Measurements from ENCODE around the gene ACKR4.
"Not testable (repeated sequence)": the region's sequence is repeated elsewhere in the genome, so short reads cannot be mapped to it uniquely, and the experiment has no call there.

Gene ACKR4

DNA sequence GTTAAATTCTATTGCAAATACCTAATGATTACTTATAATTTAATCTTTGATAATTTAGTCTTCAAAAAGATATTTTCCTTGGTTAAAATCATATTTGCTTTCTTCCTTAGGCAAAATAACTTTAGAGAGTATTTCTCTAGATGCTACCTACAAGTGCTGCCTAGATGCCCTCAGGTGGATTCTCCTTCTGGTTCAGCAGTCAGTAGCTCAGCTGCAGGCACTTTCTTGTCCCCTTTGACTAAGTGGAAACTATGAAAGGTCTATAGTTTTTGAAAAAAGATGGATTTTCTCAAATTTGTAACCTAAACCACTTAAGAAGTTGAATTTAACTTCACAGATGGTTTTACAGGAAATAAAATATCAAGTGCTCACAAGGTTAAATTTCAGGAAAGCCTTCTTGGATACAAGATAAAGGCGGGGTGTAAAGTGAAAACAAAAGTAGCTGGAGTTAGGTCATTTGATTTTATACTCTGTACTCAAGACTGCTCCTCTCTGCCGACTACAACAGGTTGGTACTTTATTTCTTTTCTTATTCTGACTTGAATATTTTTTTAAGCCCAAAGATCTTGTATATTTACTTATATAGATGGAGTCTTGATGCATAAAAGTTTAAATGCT, at the start of gene ACKR4:
ACKR4 (plus strand) TSS at position 455 of the 618 bp plus-strand sequence. CDS start 3,128 bp downstream, outside the sequence.
- DNase-seq (ENCODE audit: low read depth in 2 of 2) = no peak

GRCh38 chr3:132549169-132549568, 47.9 kb upstream of the ACKR4 start:
- DNase-seq (ENCODE audit: low read depth in 2 of 2) = no peak

DNA sequence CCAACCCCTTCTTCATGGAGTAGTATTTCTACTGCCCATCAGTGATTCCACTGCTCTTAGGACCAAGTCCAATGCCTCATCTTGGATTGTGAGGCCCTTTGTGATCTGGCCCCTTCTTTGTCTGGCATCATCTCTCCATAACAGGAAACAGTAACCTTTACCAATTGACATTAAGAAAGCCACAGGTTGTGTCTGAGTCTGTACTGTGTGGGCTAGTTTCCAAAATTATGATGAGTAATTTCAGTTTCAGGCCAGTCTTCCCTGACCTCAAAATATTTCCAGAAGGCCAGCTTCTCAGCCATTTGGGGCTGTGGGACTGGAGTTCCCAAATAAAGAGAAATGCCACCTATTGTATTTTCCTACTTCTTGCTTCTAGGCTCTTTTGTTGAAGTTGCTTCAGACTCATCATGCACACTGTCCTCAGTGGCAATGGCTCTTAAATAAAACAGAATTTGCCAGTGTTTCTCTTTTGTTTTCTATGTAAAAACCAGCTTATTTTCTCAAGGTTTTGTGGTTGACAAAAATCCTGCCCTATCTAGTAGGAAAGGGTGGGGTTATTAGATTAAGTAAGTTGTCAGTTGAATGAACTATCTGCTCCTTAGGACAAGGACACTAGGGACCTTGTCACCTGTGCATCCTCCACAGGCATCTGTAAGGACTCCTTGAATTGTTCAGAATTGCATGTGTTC, 47.0 kb upstream of the ACKR4 start:
- no peak for DNase-seq (ENCODE audit: low read depth in 2 of 2)

DNA sequence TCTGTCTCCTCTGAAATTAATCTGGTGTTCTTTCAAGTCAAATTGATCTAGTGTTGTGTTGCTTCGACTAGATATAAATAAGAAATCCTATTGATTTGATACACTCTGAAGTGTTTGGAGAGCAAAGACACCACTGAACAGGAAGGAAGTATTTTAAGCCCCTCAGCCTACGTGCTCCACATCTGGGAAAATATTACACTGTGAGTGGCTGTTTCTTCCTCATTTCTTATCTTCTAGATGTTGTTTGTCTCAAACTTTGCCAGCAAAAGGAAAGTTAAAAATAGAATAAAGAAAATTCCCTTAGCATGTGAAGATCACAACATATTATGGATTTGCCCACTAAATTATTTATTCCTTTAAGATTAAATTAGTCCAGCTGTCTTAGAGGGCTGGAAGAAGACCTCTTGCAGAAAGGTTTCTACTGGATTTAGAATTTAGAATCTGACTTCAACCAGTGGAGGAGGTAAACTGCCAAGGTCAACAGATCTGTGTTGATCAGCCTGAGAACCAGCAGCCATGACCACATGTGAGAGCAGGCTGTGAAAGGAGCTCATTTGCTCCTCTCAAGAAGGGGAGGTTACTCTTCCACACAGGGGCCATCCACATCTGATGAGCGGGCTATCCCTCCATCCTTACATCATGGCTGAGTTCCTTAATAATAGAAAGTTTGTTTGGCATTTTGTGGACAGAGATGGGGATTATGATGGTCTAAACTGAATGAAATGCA, 46.3 kb upstream of the ACKR4 start:
- no peak for DNase-seq (ENCODE audit: low read depth in 2 of 2)

GRCh38 chr3:132553826-132554225, 43.2 kb upstream of the ACKR4 start:
- no peak for DNase-seq (ENCODE audit: low read depth in 2 of 2)

DNA sequence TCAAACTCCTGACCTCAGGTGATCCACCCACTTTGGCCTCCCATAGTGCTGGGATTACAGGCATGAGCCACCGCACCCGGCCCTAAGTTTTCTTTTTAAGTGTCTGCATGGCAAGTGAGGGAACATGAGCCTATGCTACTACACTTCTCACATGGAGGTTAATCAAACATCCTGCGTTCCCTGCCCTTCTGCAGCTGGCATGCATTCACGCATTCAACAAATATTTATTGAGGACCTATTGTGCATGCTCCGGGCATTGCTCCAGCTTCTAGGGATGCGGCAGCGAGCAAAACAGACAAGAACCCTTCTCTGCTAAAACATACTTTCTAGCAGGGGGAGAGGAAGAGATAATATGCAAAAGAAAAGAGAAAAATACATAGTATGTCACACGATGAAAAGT, 42.6 kb upstream of the ACKR4 start:
- no peak for DNase-seq (ENCODE audit: low read depth in 2 of 2)

DNA sequence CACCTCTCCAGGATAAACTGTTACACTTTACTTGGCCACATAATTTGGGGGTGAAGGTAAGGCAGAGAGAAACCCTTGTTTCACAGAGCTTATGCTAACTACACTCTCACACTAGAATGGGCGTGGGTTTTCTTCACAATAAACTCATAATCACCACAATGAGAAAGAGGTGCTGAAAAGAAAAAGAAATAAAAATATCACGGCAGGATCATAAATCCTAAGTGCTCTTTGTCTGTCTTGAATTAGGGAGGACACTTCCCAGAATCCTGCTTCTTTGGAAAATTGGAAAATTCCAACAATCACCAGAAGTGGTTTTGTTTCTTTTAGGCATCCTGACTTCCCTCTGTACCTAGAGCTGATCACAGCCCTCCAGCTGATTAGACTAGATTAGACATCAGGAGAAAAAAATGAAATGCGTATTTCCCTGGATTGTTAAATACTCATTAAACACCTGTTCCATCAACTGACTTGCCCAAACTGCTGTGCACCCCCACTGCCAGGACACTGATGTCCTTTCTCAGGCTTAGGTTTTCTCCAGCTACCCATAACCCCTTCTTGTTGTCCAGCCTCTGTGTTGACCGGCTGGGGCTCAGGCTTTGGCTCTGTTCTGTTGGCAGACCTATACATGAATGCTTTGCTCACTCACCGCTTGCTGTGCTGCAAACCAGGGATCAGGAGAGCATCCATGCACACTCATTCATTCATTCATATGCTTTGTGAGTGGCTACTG, 41.6 kb upstream of the ACKR4 start:
- DNase-seq (ENCODE audit: low read depth in 2 of 2) = no peak

GRCh38 chr3:132556036-132556386, 41.1 kb upstream of the ACKR4 start:
- DNase-seq (ENCODE audit: low read depth in 2 of 2) = not testable (repeated sequence)

- DNase-seq (ENCODE audit: low read depth in 2 of 2) = no peak
Observed at GRCh38 chr3:132556508-132557159, 40.4 kb upstream of the ACKR4 start.

DNA sequence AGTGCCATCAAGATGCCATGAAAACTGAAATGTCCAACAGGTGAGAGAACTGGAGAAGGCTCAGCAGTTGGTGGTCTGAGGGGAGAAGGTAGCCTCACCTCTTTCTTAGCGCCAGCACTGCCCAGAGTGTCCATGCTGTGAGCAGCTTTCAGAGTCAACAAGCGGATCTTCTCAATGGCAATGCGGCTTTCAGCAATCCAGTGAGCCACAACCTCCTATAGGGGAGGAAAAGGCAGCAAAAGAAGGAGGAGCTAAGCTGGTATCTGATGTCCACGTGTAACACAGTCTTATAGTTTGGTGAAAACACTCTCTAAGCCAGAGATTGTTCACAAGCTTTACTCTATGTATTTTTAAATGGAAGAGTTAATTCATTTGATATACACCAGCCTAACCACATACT, 36.1 kb upstream of the ACKR4 start:
- no peak for DNase-seq (ENCODE audit: low read depth in 2 of 2)

DNA sequence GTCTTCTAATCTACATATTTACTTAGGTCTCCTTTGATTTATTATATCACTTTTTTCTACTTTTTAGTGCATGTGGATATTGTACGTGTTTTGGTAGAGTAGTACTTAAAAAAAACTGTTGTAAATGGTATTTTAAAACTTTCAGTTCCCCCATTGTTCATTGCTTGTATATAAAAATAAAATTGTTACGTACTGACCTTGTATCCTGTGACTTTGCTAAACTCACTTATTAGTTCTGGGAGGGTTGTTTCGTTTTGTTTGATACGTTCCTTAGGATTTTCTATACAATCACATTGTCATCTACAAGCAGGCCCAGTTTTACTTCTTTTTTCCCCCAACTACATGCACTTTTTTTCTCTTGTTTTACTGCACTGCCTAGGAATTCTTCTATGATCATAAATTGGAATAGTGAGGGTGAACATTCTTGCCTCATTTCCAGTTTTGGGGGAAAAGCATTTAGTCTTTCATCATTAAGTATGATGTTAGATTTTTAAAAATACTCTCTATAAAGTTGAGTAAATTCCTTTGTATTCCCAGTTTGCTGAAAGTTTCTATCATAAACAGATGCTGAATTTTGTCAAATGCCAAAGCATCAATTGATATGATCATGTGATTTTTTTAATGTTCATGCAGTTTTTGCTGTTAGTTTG, 33.5 kb upstream of the ACKR4 start:
- DNase-seq (ENCODE audit: low read depth in 2 of 2) = peak in 1 of 2 experiments; percentile 39

DNA sequence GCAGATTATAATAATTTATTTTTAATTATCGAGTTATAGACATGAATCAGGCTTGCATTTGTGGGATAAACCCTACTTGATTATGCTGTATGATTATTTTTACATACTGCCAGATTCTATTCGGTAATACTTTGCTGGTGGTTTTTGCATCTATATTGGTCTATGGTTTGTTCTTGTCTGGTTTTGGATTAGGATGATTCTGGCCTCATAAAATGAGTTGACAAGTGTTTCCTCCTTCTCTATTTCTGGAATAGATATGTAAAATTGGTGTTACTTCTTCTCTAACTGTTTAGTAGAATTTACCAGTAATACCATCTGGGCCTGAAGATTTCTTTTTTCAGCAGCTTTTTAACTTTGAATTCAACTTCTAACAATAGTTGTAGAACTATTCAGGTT, 33.0 kb upstream of the ACKR4 start:
- no peak for DNase-seq (ENCODE audit: low read depth in 2 of 2)

DNA sequence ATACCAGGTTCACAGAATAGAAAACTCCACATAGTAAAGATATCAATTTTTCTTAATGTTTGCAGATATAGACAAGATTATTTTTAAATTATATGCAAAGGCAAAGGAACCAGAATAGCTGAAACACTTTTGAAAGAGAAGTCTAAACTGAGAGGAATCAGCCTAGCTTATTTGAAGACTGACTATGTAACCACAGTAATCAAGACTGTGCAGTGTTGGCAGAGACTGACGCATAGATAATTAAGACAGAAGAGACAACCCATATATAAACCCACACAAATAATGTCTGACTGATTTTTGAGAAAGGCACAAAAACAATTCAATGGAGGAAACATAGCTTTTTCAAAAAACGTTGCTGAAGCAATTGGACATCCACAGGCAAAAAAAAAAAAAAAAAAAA, 28.6 kb upstream of the ACKR4 start:
- no peak for DNase-seq (ENCODE audit: low read depth in 2 of 2)

- no peak for DNase-seq (ENCODE audit: low read depth in 2 of 2)
Observed at GRCh38 chr3:132569153-132569552, 27.9 kb upstream of the ACKR4 start.

- DNase-seq (ENCODE audit: low read depth in 2 of 2) = peak in 1 of 2 experiments; percentile 44
Observed at GRCh38 chr3:132569580-132569979, 27.5 kb upstream of the ACKR4 start.

DNA sequence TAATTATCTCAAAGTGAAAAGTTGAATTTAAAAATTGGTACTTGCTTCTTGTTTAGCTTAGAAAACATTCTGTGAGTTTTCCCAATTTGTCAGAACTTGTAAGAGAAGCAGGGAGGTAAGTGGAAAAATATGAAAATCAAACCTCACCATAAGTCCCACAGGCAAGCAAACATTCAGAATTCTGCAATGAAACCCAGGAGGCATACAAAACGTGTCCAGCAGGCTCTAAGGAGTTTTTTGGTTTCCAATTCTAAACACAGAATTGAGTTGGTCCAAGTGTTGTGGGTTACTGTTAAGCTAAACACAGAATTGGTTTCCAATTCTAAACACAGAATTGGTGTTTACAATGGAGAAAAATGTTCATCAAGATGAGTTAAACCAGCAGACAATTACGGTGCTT, 27.1 kb upstream of the ACKR4 start:
- no peak for DNase-seq (ENCODE audit: low read depth in 2 of 2)

GRCh38 chr3:132573797-132574211, 23.3 kb upstream of the ACKR4 start:
- DNase-seq (ENCODE audit: low read depth in 2 of 2) = peak; percentile 50 to 57

- no peak for DNase-seq (ENCODE audit: low read depth in 2 of 2)
Observed at GRCh38 chr3:132587401-132587800, 9.7 kb upstream of the ACKR4 start.

DNA sequence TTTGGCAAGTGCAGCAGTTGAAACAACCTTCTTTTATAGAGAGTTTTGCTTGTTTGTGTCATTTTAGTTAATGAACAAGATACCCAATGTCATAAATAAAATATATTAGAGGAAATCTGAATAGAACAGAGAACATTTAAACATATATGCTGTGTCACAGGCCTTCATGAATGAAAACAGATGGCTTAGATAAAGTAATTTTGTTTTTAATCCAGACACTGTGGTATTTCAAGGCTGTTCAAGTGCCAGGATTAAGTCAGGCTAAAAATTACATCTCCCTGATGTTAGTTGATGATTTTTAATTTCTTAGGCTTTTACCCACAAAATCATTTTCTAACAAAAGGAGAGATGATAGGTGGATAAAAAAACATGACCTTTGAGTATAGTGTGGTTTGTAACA, 4.9 kb upstream of the ACKR4 start:
- peak in 1 of 2 experiments; percentile 28 for DNase-seq (ENCODE audit: low read depth in 2 of 2)

GRCh38 chr3:132593241-132593946, 3.7 kb upstream of the ACKR4 start:
- DNase-seq (ENCODE audit: low read depth in 2 of 2) = peak in 1 of 2 experiments; percentile 36

DNA sequence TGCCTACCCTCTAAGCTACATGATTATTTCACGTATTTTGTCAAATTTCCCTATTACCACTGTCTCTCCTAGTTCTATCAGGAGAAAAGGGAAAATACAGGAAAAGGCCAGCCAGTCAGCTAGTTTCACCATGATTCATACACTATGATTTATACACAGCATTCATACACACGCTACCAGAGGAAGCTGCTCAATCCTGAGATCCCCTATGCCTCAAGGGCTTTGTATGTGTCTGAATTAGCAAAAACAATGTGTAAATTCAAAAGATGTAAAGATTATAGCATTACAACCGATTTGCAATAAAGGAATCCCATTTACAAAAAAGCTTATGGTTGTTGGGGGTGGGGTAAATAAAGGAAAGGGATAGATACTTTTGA, 3.1 kb upstream of the ACKR4 start:
- peak; percentile 74 to 76 for DNase-seq (ENCODE audit: low read depth in 2 of 2)

Measured in fibroblast of skin of left quadriceps (primary cell).